Activated CD8-positive, alpha-beta memory T cell treated with anti-CD3 and anti-CD28 coated beads, Interleukin-2, amount 50 U/mL, for 24 hours (primary cell): ENCODE data around the gene CCDC146.

Experiments used
- DNase-seq: peaks from one replicate; pipeline ENCODE4 v3.0.0-alpha.2; 2020; ENCODE audit errors: extremely low read depth

Gene CCDC146

GRCh38 chr7:77289387-77289786 lies 167.0 kb downstream of the CCDC146 start:
- no peak for DNase-seq

- no peak for DNase-seq
These were observed 168.0 kb downstream of the CCDC146 start for GRCh38 chr7:77290425-77290824.

DNA sequence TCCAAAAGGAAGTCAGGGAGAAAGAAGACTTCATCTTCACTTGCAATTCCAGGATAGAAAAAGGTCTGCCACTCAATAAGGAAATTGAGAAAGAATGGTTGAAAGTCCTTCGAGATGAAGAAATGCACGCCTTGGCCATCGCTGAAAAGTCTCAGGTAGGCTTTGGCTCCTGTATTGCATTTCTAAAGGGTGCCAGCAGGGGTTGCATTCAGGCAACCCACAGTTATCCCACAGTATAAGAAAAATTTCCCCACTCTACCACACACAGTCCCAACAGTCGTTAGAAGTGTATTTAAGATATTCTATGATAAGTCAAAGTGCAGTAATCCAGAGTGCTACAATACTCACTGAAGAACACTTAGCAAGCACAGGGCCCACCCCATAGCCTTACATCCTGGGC lies 170.6 kb downstream of the CCDC146 start:
- DNase-seq, result no peak

GRCh38 chr7:77295549-77295948 lies 173.1 kb downstream of the CCDC146 start:
- no peak for DNase-seq

DNA sequence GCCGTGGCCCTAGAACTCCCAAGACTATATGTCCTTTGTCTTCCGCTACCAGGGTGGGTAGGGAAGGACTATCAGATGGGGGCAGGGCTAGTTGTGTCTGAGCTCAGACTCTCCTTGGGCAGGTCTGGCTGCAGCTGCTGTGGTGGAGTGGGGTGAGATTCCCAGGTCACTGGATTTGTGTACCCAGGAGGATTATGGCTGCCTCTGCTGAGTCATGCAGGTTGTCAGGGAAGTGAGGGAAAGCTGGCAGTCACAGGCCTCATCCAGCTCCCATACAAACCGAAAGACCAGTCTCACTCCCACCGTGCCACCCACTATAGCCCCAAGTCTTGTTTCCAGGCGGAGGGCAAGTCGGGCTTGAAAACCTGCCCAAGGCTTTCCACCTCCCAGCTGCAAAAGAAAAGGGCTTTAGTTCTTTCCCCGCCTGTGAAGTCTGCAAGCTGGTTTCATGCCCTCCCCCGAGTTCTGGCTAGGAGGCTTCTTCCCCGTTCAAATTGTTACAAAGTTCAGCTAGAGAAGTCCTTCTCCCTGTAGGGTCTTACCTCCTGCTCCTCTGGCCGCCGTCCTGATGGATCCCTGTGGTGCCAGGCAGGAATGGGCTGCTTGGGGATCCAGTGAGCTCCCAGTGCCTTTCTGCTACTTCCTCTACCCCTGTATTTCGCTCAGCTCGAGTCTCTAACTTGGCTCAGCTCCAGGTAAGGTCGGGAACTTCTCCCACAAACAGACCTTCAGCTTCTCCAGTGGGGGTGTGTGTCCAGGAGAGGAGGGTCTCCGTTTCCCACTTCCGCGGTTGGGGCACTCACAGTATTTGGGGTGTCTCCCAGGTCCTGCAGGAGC lies 184.0 kb downstream of the CCDC146 start:
- no peak for DNase-seq

DNA sequence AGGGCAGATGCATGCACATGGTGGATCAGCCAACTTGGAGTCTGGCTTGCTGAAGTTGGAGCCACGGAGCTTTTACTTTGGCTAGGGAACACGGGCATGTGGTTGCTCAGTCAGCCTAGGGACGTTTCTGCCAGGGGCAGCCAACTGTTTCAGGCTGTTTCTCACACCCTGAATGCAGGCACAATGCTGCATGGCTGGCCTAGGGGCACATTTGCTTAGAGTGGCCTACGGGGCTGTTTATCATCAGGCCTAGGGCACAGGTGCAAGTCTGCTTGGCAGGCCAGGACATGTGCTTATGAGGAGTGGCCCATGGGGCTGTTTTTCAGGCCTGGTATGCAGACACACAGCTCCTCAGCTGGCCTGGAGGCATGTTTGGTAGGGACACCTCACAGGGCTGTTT lies 186.4 kb downstream of the CCDC146 start:
- no peak for DNase-seq

- DNase-seq, result no peak
These were observed 187.4 kb downstream of the CCDC146 start for GRCh38 chr7:77309714-77310220.

DNA sequence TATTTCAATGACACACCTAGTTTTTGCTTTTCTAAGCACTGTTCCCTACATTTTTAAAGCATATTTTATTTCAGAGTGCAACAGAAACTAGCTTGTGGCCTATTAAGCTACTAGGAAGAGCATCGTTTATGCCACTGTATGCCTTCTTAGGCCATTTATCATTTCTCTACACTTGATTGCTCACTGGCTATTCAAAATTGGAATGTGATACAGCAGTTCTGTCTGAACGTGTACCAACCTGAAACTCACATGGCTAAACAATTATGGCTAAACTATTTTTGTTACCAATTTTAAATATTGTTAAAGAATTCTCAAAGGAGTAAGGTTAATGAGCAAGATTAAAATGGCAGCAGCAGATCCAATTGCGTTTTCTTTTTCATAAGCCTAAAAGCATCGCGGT lies 188.6 kb downstream of the CCDC146 start:
- no peak for DNase-seq

- no peak for DNase-seq
These were observed 190.7 kb downstream of the CCDC146 start for GRCh38 chr7:77313085-77313484.

DNA sequence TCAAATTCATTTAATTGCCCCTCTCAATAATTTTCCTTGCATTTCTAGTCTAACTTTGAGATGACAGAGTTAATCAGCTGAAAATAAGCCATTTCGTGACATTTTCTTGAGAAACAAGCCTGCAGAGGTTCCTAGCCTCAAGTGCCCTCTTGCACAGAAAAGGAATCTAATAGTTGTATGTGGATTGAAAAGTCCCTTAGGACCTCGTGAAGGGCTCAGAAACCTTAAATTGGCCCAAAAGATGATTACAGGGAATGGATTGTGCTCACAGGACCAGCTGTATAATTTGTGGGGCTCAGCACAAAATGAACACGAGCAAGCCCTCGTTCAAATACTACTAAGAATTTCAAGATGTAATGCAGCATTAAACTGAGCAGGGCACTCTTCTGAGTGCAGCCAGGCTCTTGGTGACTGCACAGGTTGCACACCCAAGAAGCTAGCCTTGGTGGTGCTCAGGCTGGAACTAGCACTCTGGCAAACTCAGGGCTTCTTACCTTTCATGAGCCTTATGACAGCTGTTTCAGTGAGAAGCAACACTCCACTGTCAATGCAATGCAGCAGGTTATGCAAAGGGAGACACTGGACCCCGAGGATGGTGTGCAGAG lies 191.6 kb downstream of the CCDC146 start:
- DNase-seq, result no peak

GRCh38 chr7:77315182-77315591 lies 192.8 kb downstream of the CCDC146 start:
- DNase-seq, result no peak

- no peak for DNase-seq
These were observed 194.0 kb downstream of the CCDC146 start for GRCh38 chr7:77316219-77316978.

DNA sequence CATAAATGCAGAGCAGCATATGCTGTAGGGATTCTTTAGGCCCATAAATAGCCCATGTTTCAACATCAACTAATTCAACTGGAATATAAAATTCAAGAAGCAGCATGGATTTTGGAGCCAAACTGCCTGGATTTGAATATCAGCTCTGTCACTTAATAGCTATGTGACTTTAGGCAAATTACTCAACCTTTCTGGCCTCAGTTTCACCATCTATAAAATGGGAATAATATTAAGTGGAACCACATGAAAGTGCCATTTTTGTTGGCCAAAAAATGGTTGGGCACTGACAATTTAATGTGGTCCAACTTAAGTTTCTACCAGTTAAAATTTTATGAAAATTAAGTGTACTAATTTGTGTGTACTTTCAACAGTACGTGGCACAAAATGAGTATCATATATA lies 195.6 kb downstream of the CCDC146 start:
- no peak for DNase-seq

DNA sequence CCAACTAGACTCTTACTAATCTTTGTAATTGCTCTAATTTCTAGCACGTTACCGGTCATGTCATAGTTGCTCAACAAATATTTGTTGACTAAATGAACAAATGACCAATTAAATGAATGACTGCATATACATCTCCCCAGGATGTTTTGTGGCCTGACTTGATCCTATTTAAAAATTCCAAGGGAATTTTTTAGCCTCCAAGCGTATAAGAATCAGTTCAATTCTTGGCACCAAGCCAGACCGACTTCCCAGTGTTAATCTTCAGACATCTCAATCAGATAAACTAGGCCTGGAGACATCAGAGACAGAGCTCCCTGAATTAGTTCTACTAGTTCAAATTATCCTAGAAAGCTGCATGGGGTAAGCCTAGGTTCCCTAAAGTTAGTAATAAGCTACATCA lies 197.7 kb downstream of the CCDC146 start:
- no peak for DNase-seq

- no peak for DNase-seq
These were observed 198.3 kb downstream of the CCDC146 start for GRCh38 chr7:77320714-77321113.

DNA sequence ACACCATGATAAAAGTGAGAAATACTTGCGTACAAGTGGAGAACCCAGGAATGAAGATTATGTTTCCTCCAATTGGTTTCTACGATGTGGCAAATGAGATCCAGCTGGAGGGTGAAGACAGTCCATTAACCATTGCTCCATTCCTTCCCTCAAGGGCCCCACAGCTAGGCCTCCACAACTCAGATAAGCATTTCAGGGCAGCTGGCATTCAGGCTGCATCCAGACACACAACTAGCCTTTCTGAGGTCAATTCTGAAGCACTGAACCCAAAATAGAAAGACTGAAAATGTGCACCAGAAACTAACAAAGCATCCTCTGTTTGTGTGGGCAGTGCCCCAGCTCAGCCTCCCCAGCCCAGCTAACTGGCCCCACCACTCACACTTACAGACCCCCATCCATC lies 198.9 kb downstream of the CCDC146 start:
- no peak for DNase-seq

- DNase-seq, result no peak
These were observed 203.7 kb downstream of the CCDC146 start for GRCh38 chr7:77326131-77326530.

DNA sequence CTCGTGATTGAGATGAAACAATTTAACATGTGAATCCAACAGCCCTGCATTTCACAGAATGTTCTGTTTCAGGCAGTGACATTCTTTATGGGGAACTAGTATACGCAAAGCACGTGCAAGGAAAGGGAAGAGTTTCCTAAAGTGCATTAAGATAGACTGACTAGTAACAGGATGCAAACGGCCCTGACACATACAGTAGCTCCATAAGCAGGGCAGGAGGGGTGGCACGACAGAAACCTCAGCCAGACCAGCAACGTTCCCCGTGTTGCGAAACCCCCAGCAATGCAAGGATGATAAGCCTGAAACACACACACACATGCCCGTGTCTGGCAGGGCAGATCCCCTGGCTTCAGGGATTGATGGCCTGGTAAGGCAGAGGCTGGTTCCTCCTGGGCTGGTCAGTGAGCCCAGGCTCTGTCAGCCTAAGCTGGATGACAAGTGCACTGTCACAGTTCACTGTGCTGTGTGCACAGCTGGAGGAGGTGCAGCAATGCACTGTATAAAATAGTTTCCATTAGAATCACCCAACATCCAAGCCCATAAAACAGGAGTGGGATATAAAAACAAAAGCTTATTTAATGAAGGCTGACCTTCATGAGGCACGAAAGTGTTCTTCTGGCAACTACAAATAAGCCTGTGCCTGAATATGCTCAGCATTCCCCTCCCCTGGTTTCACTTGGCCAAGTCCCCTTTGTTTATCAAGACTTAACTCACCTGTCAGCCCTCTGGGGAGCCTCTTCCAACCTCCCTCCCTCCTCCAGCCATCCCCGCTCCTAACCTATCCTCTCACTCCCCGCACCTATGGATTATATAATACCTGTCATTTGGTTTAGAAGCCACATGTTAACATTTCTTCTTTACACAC lies 204.9 kb downstream of the CCDC146 start:
- no peak for DNase-seq

DNA sequence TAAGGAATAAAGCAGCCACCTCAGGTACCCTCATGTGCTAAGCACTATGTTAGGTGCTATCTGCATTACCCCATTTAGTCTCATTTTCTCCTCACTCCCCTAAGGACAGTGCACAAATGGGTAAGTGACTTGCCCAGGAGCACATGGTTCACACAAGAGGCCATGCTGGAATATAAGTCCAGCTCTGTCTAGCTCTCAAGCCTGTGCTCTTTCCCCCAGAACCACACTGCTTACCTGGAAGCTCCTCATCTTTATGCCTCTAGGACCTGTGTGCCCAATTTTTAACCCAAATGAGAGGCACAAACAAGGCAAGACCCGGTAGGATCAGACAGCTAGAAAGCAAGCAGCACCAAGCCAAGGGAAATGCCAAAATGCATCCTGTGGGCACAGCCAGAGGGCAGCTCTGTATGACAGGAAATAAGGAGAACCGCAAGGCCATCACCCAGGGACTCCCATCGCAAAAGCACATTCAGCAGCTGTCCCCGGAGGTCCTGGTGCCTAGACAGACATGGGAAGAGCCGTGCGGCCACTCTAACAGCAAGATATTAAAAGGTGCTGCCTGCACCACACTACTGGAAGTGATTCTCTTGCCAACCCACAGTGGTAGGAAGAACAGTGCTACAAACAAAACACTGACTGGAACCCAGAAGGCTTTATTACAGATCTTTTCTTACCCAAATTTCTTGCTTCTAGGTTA lies 205.7 kb downstream of the CCDC146 start:
- no peak for DNase-seq

DNA sequence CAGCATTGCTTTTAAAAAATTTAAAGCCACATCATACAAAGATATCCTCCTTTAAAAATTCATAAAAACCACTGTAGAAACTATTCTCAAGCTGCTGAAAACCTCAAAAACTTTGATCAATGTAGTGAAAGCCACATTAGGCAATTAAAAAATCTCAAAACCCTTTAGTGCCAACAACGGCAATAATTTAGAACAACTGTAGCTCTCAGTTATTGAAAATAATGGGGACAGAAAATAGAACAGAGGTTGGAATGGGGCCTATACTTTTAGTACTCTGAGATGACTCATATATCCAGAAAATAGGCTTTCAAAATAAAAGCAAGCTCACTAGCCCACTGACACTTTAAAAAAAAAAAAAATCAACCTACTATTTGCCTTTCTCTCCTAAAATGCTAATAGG lies 206.3 kb downstream of the CCDC146 start:
- no peak for DNase-seq
